Astrocyte of the cerebellum (primary cell): ENCODE results near the gene TACC3.

ENCODE experiments used
- DNase-seq: peaks from one replicate; pipeline ENCODE4 v3.0.0-alpha.2; 2011; ENCODE audit warnings: low read depth
- H3K4me3 ChIP-seq: 2 replicates; pipeline ENCODE4 v1.5.1; 2011; ENCODE audit warnings: mild to moderate bottlenecking, low read depth, low read length, moderate library complexity
- in situ Hi-C: cut with HindIII; loops from 2 replicates; pipeline ENCODE4 v1.10.0; 2017; ENCODE audit warnings: low sequenced_read_pairs
- TF ChIP-seq, protein P1 (sequence below): IDR thresholded peaks from 2 replicates; pipeline ENCODE4 v1.5.1; 2012; ENCODE audit warnings: low read length, low read depth, moderate library complexity, mild to moderate bottlenecking; ENCODE audit errors: missing control alignments

Gene TACC3

DNA sequence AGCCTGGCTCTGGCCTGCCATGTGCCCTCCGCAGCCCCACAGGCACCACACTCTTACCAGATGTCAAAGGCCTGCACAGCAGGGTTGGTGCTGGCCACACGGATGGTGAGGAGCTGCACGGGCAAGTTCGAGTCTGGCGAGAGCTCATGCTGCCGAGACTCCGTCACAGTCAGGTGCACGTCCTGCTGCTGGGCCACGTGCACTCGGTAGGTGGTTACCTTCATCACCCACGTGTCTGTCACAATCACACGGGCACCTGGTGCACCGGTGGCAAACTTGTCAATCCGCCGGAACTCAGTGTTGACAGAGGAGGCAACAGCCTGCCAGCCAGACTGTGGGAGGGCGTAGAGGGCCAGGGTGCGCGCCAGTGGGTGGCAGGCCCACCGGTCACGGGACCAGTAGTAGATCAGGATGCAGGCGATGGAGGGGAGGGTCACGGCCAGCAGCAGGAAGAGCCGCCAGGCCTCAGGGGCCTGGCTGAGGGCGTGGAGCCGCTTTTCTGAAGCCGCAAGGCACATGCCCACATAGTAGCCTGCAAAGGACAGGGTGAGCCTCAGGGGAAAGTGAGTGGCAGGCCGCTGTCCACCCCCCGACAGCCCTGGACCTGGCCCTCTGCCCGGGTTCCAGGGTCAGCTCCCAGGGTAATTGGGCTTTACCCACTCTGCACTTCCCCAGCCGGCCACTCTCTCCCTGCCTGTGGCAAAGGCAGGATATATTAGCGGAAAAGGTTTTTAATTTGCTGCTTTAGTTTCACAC lies 3.0 kb upstream of the TACC3 start:
- no peak overlapping the region for H3K4me3 ChIP-seq
- TF ChIP-seq, protein P1, sequence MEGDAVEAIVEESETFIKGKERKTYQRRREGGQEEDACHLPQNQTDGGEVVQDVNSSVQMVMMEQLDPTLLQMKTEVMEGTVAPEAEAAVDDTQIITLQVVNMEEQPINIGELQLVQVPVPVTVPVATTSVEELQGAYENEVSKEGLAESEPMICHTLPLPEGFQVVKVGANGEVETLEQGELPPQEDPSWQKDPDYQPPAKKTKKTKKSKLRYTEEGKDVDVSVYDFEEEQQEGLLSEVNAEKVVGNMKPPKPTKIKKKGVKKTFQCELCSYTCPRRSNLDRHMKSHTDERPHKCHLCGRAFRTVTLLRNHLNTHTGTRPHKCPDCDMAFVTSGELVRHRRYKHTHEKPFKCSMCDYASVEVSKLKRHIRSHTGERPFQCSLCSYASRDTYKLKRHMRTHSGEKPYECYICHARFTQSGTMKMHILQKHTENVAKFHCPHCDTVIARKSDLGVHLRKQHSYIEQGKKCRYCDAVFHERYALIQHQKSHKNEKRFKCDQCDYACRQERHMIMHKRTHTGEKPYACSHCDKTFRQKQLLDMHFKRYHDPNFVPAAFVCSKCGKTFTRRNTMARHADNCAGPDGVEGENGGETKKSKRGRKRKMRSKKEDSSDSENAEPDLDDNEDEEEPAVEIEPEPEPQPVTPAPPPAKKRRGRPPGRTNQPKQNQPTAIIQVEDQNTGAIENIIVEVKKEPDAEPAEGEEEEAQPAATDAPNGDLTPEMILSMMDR = no peak
- in situ Hi-C loops = no loop called here
- no peak for DNase-seq

DNA sequence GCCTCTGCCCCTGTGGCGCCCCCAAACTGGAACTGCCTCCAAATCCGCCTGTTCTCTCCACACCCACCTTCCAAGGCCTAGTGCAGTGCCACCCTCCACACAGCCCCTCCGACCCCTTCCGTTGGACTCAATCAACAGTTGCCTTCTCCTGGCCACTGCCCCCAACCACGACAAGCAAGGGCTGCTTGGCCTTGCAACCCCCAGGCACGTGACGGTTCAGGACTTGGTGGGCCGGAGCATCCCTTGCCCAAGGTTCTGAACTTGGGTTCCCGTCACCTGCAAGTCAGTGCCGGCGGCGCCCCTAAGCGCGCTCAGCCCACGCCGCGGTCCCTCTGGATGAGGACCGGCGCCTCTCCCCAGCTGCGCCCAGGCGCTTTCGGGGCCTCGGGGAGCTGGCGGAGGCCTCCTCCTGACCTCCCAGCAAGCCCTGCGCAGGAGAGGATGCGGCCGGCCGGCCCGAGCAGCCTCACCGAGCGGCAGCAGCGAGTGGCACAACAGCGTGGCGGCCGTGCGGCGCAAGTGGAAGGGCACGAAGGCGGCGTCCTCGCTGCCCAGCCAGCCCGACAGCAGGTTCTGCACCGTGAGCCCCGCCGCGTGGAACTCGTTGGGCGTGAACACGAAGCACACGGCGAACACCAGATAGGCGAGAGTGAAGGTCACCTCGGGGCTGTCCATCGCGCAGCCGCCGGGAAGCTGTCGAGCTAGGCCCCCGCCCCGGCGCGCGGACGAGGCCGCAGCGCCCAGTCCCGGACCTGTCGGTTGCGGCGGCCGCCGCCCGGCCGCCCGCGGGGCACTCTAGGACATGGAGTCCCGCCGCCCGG lies 948 bp upstream of the TACC3 start:
- DNase-seq = no peak
- in situ Hi-C loops = no loop called here
- TF ChIP-seq, protein P1 = no peak
- peak overlapping the region; percentile 54 for H3K4me3 ChIP-seq

DNA sequence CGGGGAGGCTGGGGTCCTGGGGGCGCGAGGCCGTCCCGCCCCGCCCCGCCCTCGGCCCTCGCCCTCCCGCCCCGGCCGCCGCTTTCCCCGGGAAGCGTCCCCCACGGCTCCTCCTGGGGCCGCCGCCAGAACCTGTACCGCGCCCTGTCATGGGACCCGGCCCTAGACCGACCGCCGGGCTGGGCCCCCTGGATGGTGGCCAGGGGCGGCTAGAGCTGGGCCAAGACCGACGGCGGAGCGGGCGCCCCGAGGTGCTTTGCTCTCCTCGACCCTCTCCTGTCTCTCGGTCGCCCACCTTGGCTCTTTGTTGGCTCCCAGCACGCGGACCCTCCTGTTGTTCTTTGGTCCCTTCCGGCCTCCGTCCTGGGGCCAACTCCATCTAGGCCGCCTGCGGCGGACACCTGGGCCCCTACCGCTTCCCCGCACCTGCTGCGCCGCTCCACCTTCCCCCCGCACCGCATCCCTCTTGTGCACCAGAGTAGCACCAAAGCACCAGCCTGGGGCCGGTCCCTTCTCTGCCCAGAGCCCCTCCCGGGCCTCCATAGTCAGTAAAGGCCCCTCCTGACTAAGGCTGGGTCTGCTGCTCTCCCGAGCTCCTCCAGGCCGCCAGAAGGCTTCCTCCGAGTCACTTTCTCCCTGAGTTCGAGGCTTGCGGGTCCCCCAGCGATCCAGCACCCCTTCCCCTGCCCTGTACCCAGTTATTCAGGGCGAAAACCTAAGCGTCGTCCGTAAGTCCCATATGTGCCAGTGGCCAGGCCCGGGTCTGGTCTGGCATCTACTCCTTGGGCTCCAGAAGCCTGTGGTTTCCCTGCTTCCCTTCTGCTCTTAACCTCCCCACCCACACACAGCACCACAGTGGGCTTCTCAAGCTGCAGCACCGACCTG lies 587 bp downstream of the TACC3 start:
- peak overlapping the region; percentile 54 for H3K4me3 ChIP-seq
- TF ChIP-seq, protein P1 = no peak
- in situ Hi-C loops = no loop called here
- no peak for DNase-seq

DNA sequence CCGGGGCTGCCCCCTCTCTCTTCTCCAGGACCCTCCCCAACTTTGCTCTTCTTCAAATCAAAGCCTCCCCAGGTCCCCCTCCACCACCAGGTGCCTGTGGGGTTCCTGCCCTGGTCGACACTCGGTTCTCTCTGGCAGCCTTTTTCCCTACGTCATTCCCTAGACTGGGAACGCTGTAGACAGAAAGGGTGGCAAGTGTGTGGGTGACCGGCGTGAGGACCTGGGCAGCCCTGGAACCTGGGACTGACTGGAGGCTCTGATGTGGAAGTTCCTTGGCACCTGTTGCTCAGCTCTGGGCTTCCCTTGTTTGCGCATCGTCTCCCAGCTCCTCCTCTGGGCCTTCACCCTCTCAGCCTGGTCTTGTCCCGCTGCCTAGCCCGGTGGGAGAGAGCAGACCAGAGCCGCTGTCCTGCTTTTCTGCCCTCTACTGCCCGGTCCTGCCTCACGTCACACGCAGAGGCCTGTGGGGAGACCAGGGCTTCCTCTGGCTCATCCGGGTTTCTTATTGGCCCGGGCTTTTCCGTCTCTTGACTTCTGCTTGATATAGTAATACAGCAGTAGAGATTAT lies 1.3 kb downstream of the TACC3 start:
- in situ Hi-C loops = no loop called here
- H3K4me3 ChIP-seq = peak overlapping the region; percentile 54
- no peak for DNase-seq
- TF ChIP-seq, protein P1 = no peak

DNA sequence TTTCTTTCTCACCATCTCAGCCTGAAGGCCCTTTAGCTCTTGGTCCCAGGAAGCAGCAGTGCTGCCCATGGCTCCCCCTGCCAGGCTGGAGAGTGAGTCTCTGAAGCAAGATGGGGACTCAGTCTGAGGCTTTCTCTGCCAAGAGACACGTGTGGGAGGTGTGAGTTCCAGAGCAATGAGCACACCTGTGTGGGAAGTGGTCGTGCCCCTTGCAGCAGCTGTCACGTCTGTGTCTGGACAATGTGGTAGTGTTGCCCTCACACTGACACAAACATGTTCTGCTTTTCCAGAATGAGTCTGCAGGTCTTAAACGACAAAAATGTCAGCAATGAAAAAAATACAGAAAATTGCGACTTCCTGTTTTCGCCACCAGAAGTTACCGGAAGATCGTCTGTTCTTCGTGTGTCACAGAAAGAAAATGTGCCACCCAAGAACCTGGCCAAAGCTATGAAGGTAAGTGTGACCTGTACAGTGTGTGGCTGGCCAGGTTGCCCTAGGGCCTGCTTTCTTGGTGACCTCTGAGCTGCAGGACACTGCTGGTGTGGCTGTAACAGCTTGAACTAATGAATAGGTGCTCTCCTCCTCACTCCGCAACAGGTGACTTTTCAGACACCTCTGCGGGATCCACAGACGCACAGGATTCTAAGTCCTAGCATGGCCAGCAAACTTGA lies 1.9 kb downstream of the TACC3 start:
- TF ChIP-seq, protein P1 = no peak
- DNase-seq = no peak
- no peak overlapping the region for H3K4me3 ChIP-seq
- in situ Hi-C loops = no loop called here
